GM19324 (cell line): ENCODE measurements around the gene CUL7.
"Not testable (repeated sequence)": the region's sequence is repeated elsewhere in the genome, so short reads cannot be mapped to it uniquely, and the experiment has no call there.

Source experiments
- ATAC-seq: cut with Tn5 transposase; IDR thresholded peaks from one replicate; pipeline ENCODE4 v1.9.1; 2021; ENCODE audit warnings: mild to moderate bottlenecking, moderate library complexity; ENCODE audit not compliant: unreplicated experiment, low FRiP score

Gene CUL7

GRCh38 chr6:43052225-43052841 is 1.3 kb downstream of the CUL7 start:
- ATAC-seq, result no peak

GRCh38 chr6:43050981-43051380 is 2.7 kb downstream of the CUL7 start:
- no peak for ATAC-seq

- no peak for ATAC-seq
These were observed 5.7 kb downstream of the CUL7 start for GRCh38 chr6:43047998-43048397.

- no peak for ATAC-seq
These were observed 8.2 kb downstream of the CUL7 start for GRCh38 chr6:43045371-43045930.

- ATAC-seq, result no peak
These were observed 10.3 kb downstream of the CUL7 start for GRCh38 chr6:43043310-43043709.

- not testable (repeated sequence) for ATAC-seq
These were observed 12.2 kb downstream of the CUL7 start for GRCh38 chr6:43041475-43041874.

- no peak for ATAC-seq
These were observed 13.0 kb downstream of the CUL7 start for GRCh38 chr6:43040542-43041257.

GRCh38 chr6:43038727-43039126 is 14.9 kb downstream of the CUL7 start:
- no peak for ATAC-seq

- no peak for ATAC-seq
These were observed 15.9 kb downstream of the CUL7 start for GRCh38 chr6:43037706-43038105.

- ATAC-seq, result no peak
These were observed 16.5 kb downstream of the CUL7 start for GRCh38 chr6:43037197-43037596.

- ATAC-seq, result no peak
These were observed 16.9 kb downstream of the CUL7 start for GRCh38 chr6:43036712-43037111.

- no peak for ATAC-seq
These were observed 18.0 kb downstream of the CUL7 start for GRCh38 chr6:43035495-43036194.

- ATAC-seq, result no peak
These were observed 19.5 kb downstream of the CUL7 start for GRCh38 chr6:43034190-43034525.

- no peak for ATAC-seq
These were observed 20.0 kb downstream of the CUL7 start for GRCh38 chr6:43033496-43034189.

- no peak for ATAC-seq
These were observed 21.3 kb downstream of the CUL7 start for GRCh38 chr6:43032326-43032725.

GRCh38 chr6:43029120-43029519 is 24.5 kb downstream of the CUL7 start:
- ATAC-seq, result no peak

GRCh38 chr6:43026365-43026764 is 27.3 kb downstream of the CUL7 start:
- ATAC-seq, result no peak

GRCh38 chr6:43024436-43024835 is 29.2 kb downstream of the CUL7 start:
- no peak for ATAC-seq

GRCh38 chr6:43021270-43022047 is 32.2 kb downstream of the CUL7 start, which contains the start of gene RRP36:
TSS of gene RRP36 (plus strand) at chr6:43021623. CDS start at chr6:43021655, 32 bp downstream.
- peak; percentile 68 for ATAC-seq

- ATAC-seq, result no peak
These were observed 32.8 kb downstream of the CUL7 start for GRCh38 chr6:43020847-43021246.
